Esophagus mucosa (tissue), 1 donor: ENCODE results near the gene HIVEP3. TPM values are rescaled to one million over a fixed set of nuclear protein-coding genes. Genes with fewer than 3 reads are reported as not detected.

Source experiments
- ATAC-seq: fragments of 200-7000 bp; cut with Tn5 transposase; one replicate; pipeline ENCODE4 v1.9.1; 2020
- total RNA-seq: library from RNA; stranded (reverse); gene quantifications from one replicate; pipeline ENCODE4 v1.2.4, GENCODE V29; 2023
- donor health status: DM: yes; HTN: yes; CAD: no.

HIVEP3 gene
- total RNA-seq, 1 donor from 2014 or later, result 7.0 TPM

GRCh38 chr1:41528726-41529605, 389.8 kb downstream of the HIVEP3 start:
- ATAC-seq, result no peak

- ATAC-seq, result no peak
Observed at GRCh38 chr1:41528106-41528505, 390.6 kb downstream of the HIVEP3 start.

GRCh38 chr1:41526956-41527561, 391.7 kb downstream of the HIVEP3 start:
- ATAC-seq, result no peak

GRCh38 chr1:41525891-41526587, 392.7 kb downstream of the HIVEP3 start:
- ATAC-seq, result peak; percentile 6

GRCh38 chr1:41524676-41525675, 393.7 kb downstream of the HIVEP3 start:
- no peak for ATAC-seq

GRCh38 chr1:41523949-41524675, 394.6 kb downstream of the HIVEP3 start:
- ATAC-seq, result no peak

- ATAC-seq, result no peak
Observed at GRCh38 chr1:41523071-41523470, 395.7 kb downstream of the HIVEP3 start.

GRCh38 chr1:41521766-41522165, 397.0 kb downstream of the HIVEP3 start:
- ATAC-seq, result no peak

GRCh38 chr1:41520951-41521752, 397.6 kb downstream of the HIVEP3 start:
- no peak for ATAC-seq

GRCh38 chr1:41519667-41520066, 399.1 kb downstream of the HIVEP3 start:
- no peak for ATAC-seq

GRCh38 chr1:41518471-41518870, 400.3 kb downstream of the HIVEP3 start:
- no peak for ATAC-seq

- ATAC-seq, result no peak
Observed at GRCh38 chr1:41517062-41517438, 401.7 kb downstream of the HIVEP3 start.

GRCh38 chr1:41516168-41517061, 402.3 kb downstream of the HIVEP3 start:
- peak; percentile 89 for ATAC-seq

GRCh38 chr1:41515778-41516167, 402.9 kb downstream of the HIVEP3 start:
- ATAC-seq, result no peak

GRCh38 chr1:41515131-41515678, 403.5 kb downstream of the HIVEP3 start:
- ATAC-seq, result peak; percentile 66

- ATAC-seq, result no peak
Observed at GRCh38 chr1:41514381-41514780, 404.3 kb downstream of the HIVEP3 start.

GRCh38 chr1:41513383-41513735, 405.4 kb downstream of the HIVEP3 start:
- ATAC-seq, result no peak

GRCh38 chr1:41512701-41513382, 405.9 kb downstream of the HIVEP3 start:
- ATAC-seq, result no peak

- no peak for ATAC-seq
Observed at GRCh38 chr1:41511239-41511540, 407.5 kb downstream of the HIVEP3 start.
